CD14-positive monocyte (primary cell): Measurements from ENCODE around the gene PTTG1IP. TPM values are rescaled to one million over a fixed set of nuclear protein-coding genes. Genes with fewer than 3 reads are reported as not detected.

Experiments
- DNase-seq, 3 donors: peaks; one replicate each; pipeline ENCODE4 v3.0.0-alpha.2; 2011 to 2022
- H2AFZ ChIP-seq: 2 replicates; pipeline ENCODE4 v1.6.0; 2012; ENCODE audit warnings: mild to moderate bottlenecking, low read depth, low read length, inconsistent platforms; ENCODE audit not compliant: insufficient read depth, poor library complexity, severe bottlenecking
- H3K27ac ChIP-seq, 2 donors: 1 replicate in 1 of 2; 2 replicates in 1 of 2; pipeline ENCODE4 v1.5.1; 2012 to 2013; ENCODE audit warnings: low read length in 2 of 2, control low read depth in 1 of 2, inconsistent platforms in 1 of 2, low read depth in 1 of 2, mild to moderate bottlenecking in 1 of 2
- H3K27me3 ChIP-seq, 2 donors: one replicate each; pipeline versions ENCODE4 v1.6.0 to v1.6.1; 2011 to 2013; ENCODE audit warnings: low read length in 2 of 2; ENCODE audit not compliant: control insufficient read depth in 2 of 2, insufficient read depth in 2 of 2
- H3K36me3 ChIP-seq, 2 donors: replicated peaks in 1 of 2; 1 replicate in 1 of 2; 2 replicates in 1 of 2; pipeline versions ENCODE4 v1.5.1 to v1.6.1; 2012 to 2013; ENCODE audit warnings: low read length in 2 of 2, control low read depth in 1 of 2, inconsistent platforms in 1 of 2, mild to moderate bottlenecking in 1 of 2; ENCODE audit not compliant: insufficient read depth in 2 of 2, control insufficient read depth in 1 of 2
- H3K4me1 ChIP-seq, 2 donors: 1 replicate in 1 of 2; 2 replicates in 1 of 2; pipeline versions ENCODE4 v1.5.1 to v1.6.1; 2012 to 2013; ENCODE audit warnings: low read length in 2 of 2, control low read depth in 1 of 2, inconsistent platforms in 1 of 2, mild to moderate bottlenecking in 1 of 2, moderate library complexity in 1 of 2; ENCODE audit not compliant: insufficient read depth in 2 of 2, control insufficient read depth in 1 of 2
- H3K4me2 ChIP-seq: replicated peaks from 2 replicates; pipeline ENCODE3; 2012; ENCODE audit warnings: low read length, moderate library complexity, mild to moderate bottlenecking; ENCODE audit not compliant: poor library complexity, severe bottlenecking; ENCODE audit errors: extremely low read depth
- H3K4me3 ChIP-seq, 3 experiments: fragments of 200-600 bp in 1 of 3; sonication (generic) in 1 of 3; replicated peaks in 1 of 3; 1 replicate in 2 of 3; 2 replicates in 1 of 3; pipeline ENCODE4 v1.5.1; 2011 to 2013; ENCODE audit warnings: low read length in 3 of 3, mild to moderate bottlenecking in 3 of 3, control low read depth in 2 of 3, low read depth in 2 of 3, inconsistent platforms in 1 of 3, moderate library complexity in 1 of 3
- H3K79me2 ChIP-seq: 2 replicates; pipeline ENCODE4 v1.6.0; 2012; ENCODE audit warnings: mild to moderate bottlenecking, control low read depth, inconsistent platforms, low read length, moderate library complexity; ENCODE audit not compliant: insufficient read depth
- H3K9ac ChIP-seq: 2 replicates; pipeline ENCODE4 v1.6.0; 2017; ENCODE audit warnings: low read length, mild to moderate bottlenecking; ENCODE audit not compliant: insufficient read depth, poor library complexity, severe bottlenecking
- H3K9me3 ChIP-seq, 2 donors: replicated peaks in 1 of 2; 1 replicate in 1 of 2; 2 replicates in 1 of 2; pipeline versions ENCODE4 v1.5.1 to v1.6.1; 2012 to 2013; ENCODE audit warnings: low read length in 2 of 2, control low read depth in 1 of 2; ENCODE audit not compliant: control insufficient read depth in 1 of 2, insufficient read depth in 1 of 2
- H4K20me1 ChIP-seq: 2 replicates; pipeline ENCODE4 v1.6.0; 2012; ENCODE audit warnings: mild to moderate bottlenecking, low read length, control low read depth, moderate library complexity; ENCODE audit not compliant: insufficient read depth
- H3K27ac Mint-ChIP-seq, 7 donors: one replicate each; pipeline ENCODE4 v1.8.0; 2020; ENCODE audit warnings: mild to moderate bottlenecking in 7 of 7, mixed read lengths in 7 of 7, moderate library complexity in 6 of 7, inconsistent platforms in 2 of 7
- H3K27me3 Mint-ChIP-seq, 3 donors: one replicate each; pipeline ENCODE4 v1.8.0; 2021 to 2022; ENCODE audit warnings: low read depth in 3 of 3, mild to moderate bottlenecking in 3 of 3, mixed read lengths in 3 of 3, moderate library complexity in 3 of 3, inconsistent platforms in 1 of 3
- H3K36me3 Mint-ChIP-seq, 2 donors: one replicate each; pipeline ENCODE4 v1.8.0; 2020; ENCODE audit warnings: mixed read lengths in 2 of 2, inconsistent platforms in 1 of 2, mild to moderate bottlenecking in 1 of 2
- H3K4me1 Mint-ChIP-seq: one replicate; pipeline ENCODE4 v1.8.0; 2020; ENCODE audit warnings: mild to moderate bottlenecking, mixed read lengths
- H3K4me3 Mint-ChIP-seq, 2 donors: one replicate each; pipeline ENCODE4 v1.8.0; 2020; ENCODE audit warnings: mild to moderate bottlenecking in 2 of 2, mixed read lengths in 2 of 2, moderate library complexity in 1 of 2
- H3K9me3 Mint-ChIP-seq, 7 donors: one replicate each; pipeline ENCODE4 v1.8.0; 2020 to 2022; ENCODE audit warnings: mixed read lengths in 7 of 7, mild to moderate bottlenecking in 6 of 7, moderate library complexity in 6 of 7, inconsistent platforms in 2 of 7
- WGBS: methylation state at CpG from one replicate; pipeline ENCODE4 v1.1.5; 2013; ENCODE audit warnings: missing lambda C conversion rate; ENCODE audit not compliant: insufficient coverage; 5-methylcytosine and 5-hydroxymethylcytosine counted together
- intact Hi-C, 2 donors: fragments of 100-400 bp; cut with micrococcal nuclease; formaldehyde crosslinking; loops; one replicate each; pipeline versions ENCODE4 v1.15.0 to v1.15.1; 2023
- polyA plus RNA-seq, 3 donors: library from polyadenylated mRNA; depleted of rRNA in 1 of 3; unstranded in 2 of 3; stranded (reverse) in 1 of 3; fragments of 300-500 nt in 2 of 3; fragments of >200 nt in 1 of 3; fragmentation: Illumina TruSeq in 2 of 3; gene quantifications; 1 replicate in 2 of 3; 2 replicates in 1 of 3; pipeline ENCODE4 v1.2.3, GENCODE V29; 2012 to 2021
- TF ChIP-seq, protein P1 (sequence below): fragments of 200-600 bp; IDR thresholded peaks from one replicate; pipeline ENCODE4 v1.8.0; 2022; ENCODE audit warnings: antibody characterized with exemption, mild to moderate bottlenecking

Gene PTTG1IP
- polyA plus RNA-seq, 3 donors = 118 to 238 (median 206) TPM

DNA sequence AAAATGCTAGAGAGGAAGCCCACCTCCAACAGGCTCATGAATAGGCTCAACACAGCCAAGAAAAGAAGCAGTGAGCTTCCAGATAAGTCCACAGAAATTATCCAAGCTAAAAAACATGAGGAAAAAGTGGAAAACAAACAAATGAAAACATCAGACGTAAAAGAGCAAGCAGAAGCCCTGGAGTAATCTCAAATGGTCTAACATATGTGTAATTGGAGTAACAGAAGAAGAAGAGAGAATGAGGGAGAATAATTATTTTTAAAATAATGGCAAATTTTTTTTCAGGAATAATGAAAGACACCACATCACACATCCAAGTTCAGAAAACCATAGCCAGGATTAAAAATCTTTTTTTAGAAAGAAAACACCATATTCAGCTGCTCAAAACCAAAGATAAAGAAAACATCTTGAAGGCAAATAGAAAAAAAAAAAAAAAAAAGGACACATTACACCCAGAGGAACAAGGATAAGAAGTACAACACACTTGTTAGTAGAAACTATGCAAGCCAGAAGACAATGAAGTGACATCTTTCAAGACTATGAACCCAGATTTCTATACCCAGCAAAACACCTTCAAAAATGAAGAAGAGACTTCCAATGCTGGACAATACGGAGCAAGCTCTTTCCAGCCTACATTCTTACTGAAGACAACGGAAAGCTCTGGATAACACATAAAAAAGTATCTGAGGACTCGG is 45.0 kb downstream of the PTTG1IP start:
- H3K9me3 ChIP-seq = peaks cover 27 to 30% of the 10 kb centered on the region in 2 donors
- peaks cover 2 to 11% (median 8%) of the 10 kb centered on the region in 3 donors for H3K27me3 Mint-ChIP-seq
- H3K4me3 ChIP-seq = no peak overlapping the region
- H3K4me1 ChIP-seq = peaks cover 2 to 7% of the 10 kb centered on the region in 2 donors
- no peaks in the 10 kb centered on the region for H4K20me1 ChIP-seq
- no peak overlapping the region for H3K27ac Mint-ChIP-seq
- H3K4me2 ChIP-seq = no peak overlapping the region
- H3K9ac ChIP-seq = no peak overlapping the region
- peaks cover 0 to 4% of the 10 kb centered on the region in 2 donors for H3K36me3 Mint-ChIP-seq
- no CpG with 5 or more reads among the region's 4 CpGs for WGBS
- intact Hi-C loops = no loop called here
- H3K4me3 Mint-ChIP-seq = no peak overlapping the region
- no peaks in the 10 kb centered on the region for H3K79me2 ChIP-seq
- TF ChIP-seq, protein P1, sequence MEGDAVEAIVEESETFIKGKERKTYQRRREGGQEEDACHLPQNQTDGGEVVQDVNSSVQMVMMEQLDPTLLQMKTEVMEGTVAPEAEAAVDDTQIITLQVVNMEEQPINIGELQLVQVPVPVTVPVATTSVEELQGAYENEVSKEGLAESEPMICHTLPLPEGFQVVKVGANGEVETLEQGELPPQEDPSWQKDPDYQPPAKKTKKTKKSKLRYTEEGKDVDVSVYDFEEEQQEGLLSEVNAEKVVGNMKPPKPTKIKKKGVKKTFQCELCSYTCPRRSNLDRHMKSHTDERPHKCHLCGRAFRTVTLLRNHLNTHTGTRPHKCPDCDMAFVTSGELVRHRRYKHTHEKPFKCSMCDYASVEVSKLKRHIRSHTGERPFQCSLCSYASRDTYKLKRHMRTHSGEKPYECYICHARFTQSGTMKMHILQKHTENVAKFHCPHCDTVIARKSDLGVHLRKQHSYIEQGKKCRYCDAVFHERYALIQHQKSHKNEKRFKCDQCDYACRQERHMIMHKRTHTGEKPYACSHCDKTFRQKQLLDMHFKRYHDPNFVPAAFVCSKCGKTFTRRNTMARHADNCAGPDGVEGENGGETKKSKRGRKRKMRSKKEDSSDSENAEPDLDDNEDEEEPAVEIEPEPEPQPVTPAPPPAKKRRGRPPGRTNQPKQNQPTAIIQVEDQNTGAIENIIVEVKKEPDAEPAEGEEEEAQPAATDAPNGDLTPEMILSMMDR = no peak
- H2AFZ ChIP-seq = no peak overlapping the region
- H3K27me3 ChIP-seq = no peaks in the 10 kb centered on the region
- H3K4me1 Mint-ChIP-seq = peaks cover 16% of the 10 kb centered on the region
- DNase-seq = no peak
- peaks cover 29 to 46% (median 37%) of the 10 kb centered on the region in 7 donors for H3K9me3 Mint-ChIP-seq
- no peak overlapping the region for H3K27ac ChIP-seq
- H3K36me3 ChIP-seq = no peaks in the 10 kb centered on the region

- Mint-ChIP-seq H3K4me3 (no peak overlapping the region), H3K36me3 (peaks cover 2 to 6% of the 10 kb centered on the region in 2 donors), H3K9me3 (peaks cover 36 to 71% (median 66%) of the 10 kb centered on the region in 7 donors), H3K27ac (peak overlapping the region in 1 of 7 donors; percentile 16), H3K4me1 (peaks cover 6% of the 10 kb centered on the region), H3K27me3 (peaks cover 5 to 14% (median 8%) of the 10 kb centered on the region in 3 donors)
- WGBS = 0% methylated on average over 1 of the region's 1 CpG
- Histone ChIP-seq H3K27me3 (no peaks in the 10 kb centered on the region), H2AFZ (no peak overlapping the region), H3K9me3 (peaks cover 41 to 56% of the 10 kb centered on the region in 2 donors), H3K27ac (no peak overlapping the region), H3K4me1 (peaks cover 6 to 7% of the 10 kb centered on the region in 2 donors), H3K79me2 (no peaks in the 10 kb centered on the region), H3K36me3 (no peaks in the 10 kb centered on the region), H3K9ac (no peak overlapping the region), H3K4me2 (no peak overlapping the region), H4K20me1 (no peaks in the 10 kb centered on the region), H3K4me3 (no peak overlapping the region)
- TF ChIP-seq, protein P1 = no peak
- DNase-seq = no peak
- intact Hi-C loops = loop anchor here in 1 of 2 donors (5.0 kb wide), 1 partner anchor 34 kb away; no protein-coding TSS in a partner anchor
Measured at GRCh38 chr21:44823179-44823660, 50.3 kb downstream of the PTTG1IP start.
